HCT116 (cell line): ENCODE measurements around the gene KIAA0930. TPM values are rescaled to one million over a fixed set of nuclear protein-coding genes. Genes with fewer than 3 reads are reported as not detected.

ENCODE experiments used
- ATAC-seq: fragments of 200-7000 bp; cut with Tn5 transposase; 2 replicates; pipeline ENCODE4 v1.9.1; 2020; ENCODE audit warnings: mild to moderate bottlenecking, moderate library complexity
- BruUV-seq: library from RNA; stranded (reverse); fragments of 400-500 nt; replicated peaks from 2 replicates; lab custom pipeline; 2021; lab: Mats Ljungman, UMichigan
- CTCF ChIA-PET: fragments of 300-600 bp; sonication (Branson Sonifier 250); formaldehyde crosslinking; loops from one replicate; lab custom pipeline; 2021; ENCODE audit warnings: antibody characterized with exemption; lab: Charles Lee
- POLR2A ChIA-PET: fragments of 300-600, 350-600 bp; sonication (Branson Sonifier 250); formaldehyde crosslinking; loops from one replicate; lab custom pipeline; 2021; ENCODE audit warnings: antibody characterized with exemption; lab: Charles Lee
- RAD21 ChIA-PET, 2 experiments: fragments of 300-600 bp; sonication (Branson Sonifier 250); formaldehyde crosslinking; loops; one replicate each; lab custom pipeline; 2023; ENCODE audit warnings: low total read pairs in 2 of 2; ENCODE audit not compliant: uncharacterized antibody in 2 of 2, unreplicated experiment in 2 of 2, low non-redundant PET in 1 of 2; lab: Charles Lee
- DNase-seq: peaks from one replicate; pipeline ENCODE4 v3.0.0-alpha.2; 2010; ENCODE audit warnings: low read depth, low spot score
- H2AFZ ChIP-seq: fragments of 200-600 bp; shearing (Covaris generic), sonication (generic); 2 replicates; pipeline ENCODE4 v1.6.1; 2017; ENCODE audit warnings: low read depth, mixed run types, mixed read lengths, antibody characterized with exemption, low read length; ENCODE audit not compliant: poor library complexity, severe bottlenecking
- H3K27ac ChIP-seq: 2 replicates; pipeline ENCODE4 v1.5.1; 2012; ENCODE audit warnings: low read depth, low read length
- H3K27me3 ChIP-seq: fragments of 200-600 bp; sonication (generic); 2 replicates; pipeline ENCODE4 v1.6.1; 2016; ENCODE audit warnings: mixed run types, low read length, mixed read lengths; ENCODE audit not compliant: insufficient read depth
- H3K36me3 ChIP-seq, 2 experiments: fragments of 200-500 bp in 1 of 2; fragments of 200-600 bp in 1 of 2; sonication (Bioruptor generic) in 1 of 2; sonication (generic) in 1 of 2; 2 replicates each; pipeline versions ENCODE4 v1.5.1 to v1.6.1; 2014 to 2016; ENCODE audit warnings: low read length in 2 of 2, inconsistent platforms in 1 of 2, mixed read lengths in 1 of 2, mixed run types in 1 of 2; ENCODE audit not compliant: insufficient read depth in 2 of 2, control insufficient read depth in 1 of 2
- H3K4me1 ChIP-seq, 2 experiments: fragments of 200-600 bp in 1 of 2; sonication (generic) in 1 of 2; 2 replicates each; pipeline versions ENCODE4 v1.5.1 to v1.6.1; 2012 to 2017; ENCODE audit warnings: low read length in 2 of 2, inconsistent platforms in 1 of 2, mild to moderate bottlenecking in 1 of 2, mixed read lengths in 1 of 2, mixed run types in 1 of 2, moderate library complexity in 1 of 2; ENCODE audit not compliant: insufficient read depth in 2 of 2, control insufficient read depth in 1 of 2
- H3K4me2 ChIP-seq: fragments of 200-600 bp; sonication (generic); 2 replicates; pipeline ENCODE4 v1.6.1; 2017; ENCODE audit warnings: mixed run types, low read length, mixed read lengths
- H3K4me3 ChIP-seq, 2 experiments: fragments of 200-600 bp in 1 of 2; sonication (generic) in 1 of 2; replicated peaks in 1 of 2; 2 replicates each; pipeline ENCODE4 v1.5.1; 2011 to 2016; ENCODE audit warnings: low read length in 2 of 2, control low read depth in 1 of 2, low read depth in 1 of 2, mild to moderate bottlenecking in 1 of 2, mixed read lengths in 1 of 2, mixed run types in 1 of 2
- H3K79me2 ChIP-seq: fragments of 200-600 bp; sonication (generic); 2 replicates; pipeline ENCODE4 v1.6.1; 2017; ENCODE audit warnings: mild to moderate bottlenecking, mixed run types, low read length, moderate library complexity, mixed read lengths; ENCODE audit not compliant: insufficient read depth
- H3K9ac ChIP-seq: fragments of 200-600 bp; sonication (generic); 2 replicates; pipeline ENCODE4 v1.6.1; 2016; ENCODE audit warnings: low read length, mixed read lengths
- H3K9me2 ChIP-seq: fragments of 200-600 bp; sonication (generic), shearing (Covaris generic); 2 replicates; pipeline ENCODE4 v1.6.1; 2017; ENCODE audit warnings: mixed run types, mild to moderate bottlenecking, moderate library complexity; ENCODE audit not compliant: insufficient read depth
- H3K9me3 ChIP-seq, 2 experiments: fragments of 200-500 bp in 1 of 2; fragments of 200-600 bp in 1 of 2; sonication (Bioruptor generic) in 1 of 2; sonication (generic) in 1 of 2; 2 replicates each; pipeline ENCODE4 v1.6.1; 2014 to 2017; ENCODE audit warnings: low read length in 2 of 2, mixed read lengths in 2 of 2, inconsistent platforms in 1 of 2, low read depth in 1 of 2, mild to moderate bottlenecking in 1 of 2, mixed run types in 1 of 2, moderate library complexity in 1 of 2; ENCODE audit not compliant: control insufficient read depth in 1 of 2, insufficient read depth in 1 of 2
- H4K20me1 ChIP-seq: fragments of 200-600 bp; sonication (generic), shearing (Covaris generic); 2 replicates; pipeline ENCODE4 v1.6.1; 2017; ENCODE audit warnings: mixed run types, mild to moderate bottlenecking, moderate library complexity; ENCODE audit not compliant: insufficient read depth
- CBX3 ChIP-seq: IDR thresholded peaks from 2 replicates; pipeline ENCODE4 v1.6.1; 2012; ENCODE audit warnings: low read depth
- CEBPB ChIP-seq: IDR thresholded peaks from 2 replicates; pipeline ENCODE4 v1.6.1; 2012; ENCODE audit warnings: low read depth
- EGR1 ChIP-seq: IDR thresholded peaks from 2 replicates; pipeline ENCODE4 v1.6.1; 2012; ENCODE audit warnings: low read depth
- ELF1 ChIP-seq: IDR thresholded peaks from 2 replicates; pipeline ENCODE4 v1.6.1; 2012; ENCODE audit warnings: low read depth, borderline replicate concordance
- EZH2phosphoT487 ChIP-seq: fragments of 200-600 bp; IDR thresholded peaks from 2 replicates; pipeline ENCODE4 v1.6.1; 2018; ENCODE audit warnings: antibody characterized with exemption, borderline replicate concordance
- FOSL1 ChIP-seq: IDR thresholded peaks from 2 replicates; pipeline ENCODE4 v1.6.1; 2012; ENCODE audit warnings: low read depth
- JUND ChIP-seq: IDR thresholded peaks from 2 replicates; pipeline ENCODE4 v1.6.1; 2012
- POLR2AphosphoS5 ChIP-seq: IDR thresholded peaks from 2 replicates; pipeline ENCODE4 v1.6.1; 2011; ENCODE audit warnings: mild to moderate bottlenecking, low read depth, low read length, moderate library complexity
- RAD21 ChIP-seq: IDR thresholded peaks from 2 replicates; pipeline ENCODE4 v1.6.1; 2012; ENCODE audit warnings: low read depth, mild to moderate bottlenecking
- TCF7L2 ChIP-seq: IDR thresholded peaks from 2 replicates; pipeline ENCODE4 v1.7.0; 2011; ENCODE audit warnings: borderline replicate concordance, inconsistent platforms; ENCODE audit not compliant: insufficient read depth, insufficient read length; ENCODE audit errors: extremely low read depth
- YY1 ChIP-seq: IDR thresholded peaks from 2 replicates; pipeline ENCODE4 v1.6.1; 2011; ENCODE audit warnings: low read length, low read depth, moderate library complexity, mild to moderate bottlenecking; ENCODE audit not compliant: insufficient replicate concordance; ENCODE audit errors: extremely low read depth
- ZFX ChIP-seq: fragments of 450-650 bp; IDR thresholded peaks from 2 replicates; pipeline ENCODE4 v1.6.1; 2017
- ZNF274 ChIP-seq: fragments of 200-500 bp; sonication (Bioruptor generic); IDR thresholded peaks from 2 replicates; pipeline ENCODE4 v1.6.1; 2014; ENCODE audit warnings: mild to moderate bottlenecking, low read depth, low read length, inconsistent platforms
- intact Hi-C: fragments of 100-400 bp; cut with micrococcal nuclease; formaldehyde crosslinking; loops from 2 replicates; pipeline ENCODE4 v1.10.0; 2022
- total RNA-seq: library from RNA; stranded (reverse); gene quantifications from one replicate; pipeline ENCODE4 v1.2.1, GENCODE V29; 2021; ENCODE audit not compliant: unreplicated experiment
- TF ChIP-seq, protein P1 (sequence below): IDR thresholded peaks from 2 replicates; pipeline ENCODE4 v1.6.1; 2012
- TF ChIP-seq, protein P2 (sequence below): IDR thresholded peaks from 2 replicates; pipeline ENCODE4 v1.6.1; 2012
- TF ChIP-seq, protein P3 (sequence below), 3 experiments: fragments of 200-600 bp in 1 of 3; sonication (generic) in 1 of 3; IDR thresholded peaks in 2 of 3; conservative IDR thresholded peaks in 1 of 3; 2 replicates each; pipeline ENCODE4 v1.5.1; 2012 to 2017; ENCODE audit warnings: low read depth in 2 of 3, low read length in 2 of 3, antibody characterized with exemption in 1 of 3, borderline replicate concordance in 1 of 3, control low read depth in 1 of 3, mild to moderate bottlenecking in 1 of 3, mixed read lengths in 1 of 3, mixed run types in 1 of 3, moderate library complexity in 1 of 3; ENCODE audit not compliant: insufficient read depth in 1 of 3
- TF ChIP-seq, protein P4 (sequence below): IDR thresholded peaks from 2 replicates; pipeline ENCODE4 v1.6.1; 2012; ENCODE audit warnings: low read depth
- TF ChIP-seq, protein P5 (sequence below): IDR thresholded peaks from 2 replicates; pipeline ENCODE4 v1.6.1; 2011; ENCODE audit warnings: mild to moderate bottlenecking, low read length, moderate library complexity; ENCODE audit not compliant: insufficient replicate concordance; ENCODE audit errors: extremely low read depth

KIAA0930 gene
- total RNA-seq, 1 experiment from 2014 or later = 60.9 TPM

DNA sequence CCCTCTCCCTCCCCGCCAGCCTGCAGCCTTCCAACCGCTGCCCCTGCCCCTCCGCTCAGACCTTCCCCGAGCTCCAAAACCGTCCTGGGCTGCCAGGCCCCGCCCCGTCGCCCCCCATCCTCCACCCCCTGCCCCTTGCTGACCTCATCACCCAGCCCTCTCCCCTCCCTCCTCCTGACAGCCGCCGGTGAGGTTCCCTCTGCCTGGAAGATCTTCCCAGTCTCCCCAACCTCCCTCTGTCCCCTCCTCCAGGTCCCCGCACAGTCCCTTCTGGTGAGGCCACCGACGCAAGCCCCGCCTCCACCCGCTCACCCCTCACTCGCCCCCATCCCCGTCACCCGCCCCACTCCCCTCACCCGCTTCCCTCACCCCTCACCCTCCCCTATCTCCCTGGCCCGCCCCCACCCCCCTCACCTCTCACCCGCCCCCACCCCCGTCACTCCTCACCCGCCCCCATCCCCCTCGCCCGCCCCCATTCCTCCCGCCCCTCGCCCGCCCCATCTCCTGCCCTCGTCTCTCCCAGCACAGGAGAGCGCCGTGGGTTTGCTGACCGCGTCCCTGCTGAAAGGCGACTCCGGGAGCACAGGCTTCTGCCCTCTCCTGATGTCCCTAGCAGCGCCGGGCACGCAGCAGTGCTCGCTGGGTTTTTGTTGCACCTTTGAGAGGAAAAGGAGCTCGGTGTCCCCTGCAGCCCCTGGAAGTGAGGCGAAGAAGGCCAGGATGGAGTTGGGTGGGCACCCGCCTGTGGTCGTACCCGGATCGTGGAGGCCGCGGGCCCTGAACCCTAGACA lies 27.7 kb upstream of the KIAA0930 start:
- DNase-seq (no peak), ATAC-seq (peak; percentile 36)
- Histone ChIP-seq H3K4me3 (peak overlapping the region; percentile 55 to 72), H3K9me2 (no peaks in the 10 kb centered on the region), H3K4me1 (peaks cover 13 to 22% of the 10 kb centered on the region in 2 experiments), H3K9me3 (no peaks in the 10 kb centered on the region), H3K27me3 (no peaks in the 10 kb centered on the region), H3K27ac (no peak overlapping the region; the same call in 1 of the 2 replicates), H3K79me2 (no peaks in the 10 kb centered on the region), H3K9ac (peak overlapping the region; percentile 52), H4K20me1 (no peaks in the 10 kb centered on the region), H3K4me2 (peak overlapping the region; percentile 99), H3K36me3 (no peaks in the 10 kb centered on the region), H2AFZ (peak overlapping the region; percentile 100)
- BruUV-seq = no TSS peak
- RAD21 ChIA-PET = interaction anchor here in 1 of 2 experiments (0.7 kb wide), 1 partner anchor 166 kb away, joined by 8 read pairs; no protein-coding TSS in a partner anchor
- POLR2A ChIA-PET = no interaction called here
- intact Hi-C loops = no loop called here
- CTCF ChIA-PET = interaction anchor here (1.0 to 1.3 kb wide), 2 partner anchors 10 to 169 kb away, joined by 3 to 5 read pairs; no protein-coding TSS in a partner anchor
- TF ChIP-seq, protein P1, sequence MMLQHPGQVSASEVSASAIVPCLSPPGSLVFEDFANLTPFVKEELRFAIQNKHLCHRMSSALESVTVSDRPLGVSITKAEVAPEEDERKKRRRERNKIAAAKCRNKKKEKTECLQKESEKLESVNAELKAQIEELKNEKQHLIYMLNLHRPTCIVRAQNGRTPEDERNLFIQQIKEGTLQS = no peak
- TF ChIP-seq ZFX (no peak), EZH2phosphoT487 (no peak), JUND (no peak), YY1 (no peak), CBX3 (no peak), ZNF274 (no peak), ELF1 (no peak), RAD21 (no peak), TCF7L2 (no peak), FOSL1 (no peak), EGR1 (no peak), POLR2AphosphoS5 (no peak), CEBPB (no peak)
- TF ChIP-seq, protein P2, sequence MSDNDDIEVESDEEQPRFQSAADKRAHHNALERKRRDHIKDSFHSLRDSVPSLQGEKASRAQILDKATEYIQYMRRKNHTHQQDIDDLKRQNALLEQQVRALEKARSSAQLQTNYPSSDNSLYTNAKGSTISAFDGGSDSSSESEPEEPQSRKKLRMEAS = no peak
- TF ChIP-seq, protein P3, sequence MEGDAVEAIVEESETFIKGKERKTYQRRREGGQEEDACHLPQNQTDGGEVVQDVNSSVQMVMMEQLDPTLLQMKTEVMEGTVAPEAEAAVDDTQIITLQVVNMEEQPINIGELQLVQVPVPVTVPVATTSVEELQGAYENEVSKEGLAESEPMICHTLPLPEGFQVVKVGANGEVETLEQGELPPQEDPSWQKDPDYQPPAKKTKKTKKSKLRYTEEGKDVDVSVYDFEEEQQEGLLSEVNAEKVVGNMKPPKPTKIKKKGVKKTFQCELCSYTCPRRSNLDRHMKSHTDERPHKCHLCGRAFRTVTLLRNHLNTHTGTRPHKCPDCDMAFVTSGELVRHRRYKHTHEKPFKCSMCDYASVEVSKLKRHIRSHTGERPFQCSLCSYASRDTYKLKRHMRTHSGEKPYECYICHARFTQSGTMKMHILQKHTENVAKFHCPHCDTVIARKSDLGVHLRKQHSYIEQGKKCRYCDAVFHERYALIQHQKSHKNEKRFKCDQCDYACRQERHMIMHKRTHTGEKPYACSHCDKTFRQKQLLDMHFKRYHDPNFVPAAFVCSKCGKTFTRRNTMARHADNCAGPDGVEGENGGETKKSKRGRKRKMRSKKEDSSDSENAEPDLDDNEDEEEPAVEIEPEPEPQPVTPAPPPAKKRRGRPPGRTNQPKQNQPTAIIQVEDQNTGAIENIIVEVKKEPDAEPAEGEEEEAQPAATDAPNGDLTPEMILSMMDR (IDR thresholded peaks at IDR 0.05 in 2 of 3, conservative IDR thresholded peaks at IDR 0.05 in 1 of 3; ENCODE audit: borderline replicate concordance in 1 of 3, insufficient read depth in 1 of 3, low read depth in 2 of 3, low read length in 2 of 3) = no peak
- TF ChIP-seq, protein P4, sequence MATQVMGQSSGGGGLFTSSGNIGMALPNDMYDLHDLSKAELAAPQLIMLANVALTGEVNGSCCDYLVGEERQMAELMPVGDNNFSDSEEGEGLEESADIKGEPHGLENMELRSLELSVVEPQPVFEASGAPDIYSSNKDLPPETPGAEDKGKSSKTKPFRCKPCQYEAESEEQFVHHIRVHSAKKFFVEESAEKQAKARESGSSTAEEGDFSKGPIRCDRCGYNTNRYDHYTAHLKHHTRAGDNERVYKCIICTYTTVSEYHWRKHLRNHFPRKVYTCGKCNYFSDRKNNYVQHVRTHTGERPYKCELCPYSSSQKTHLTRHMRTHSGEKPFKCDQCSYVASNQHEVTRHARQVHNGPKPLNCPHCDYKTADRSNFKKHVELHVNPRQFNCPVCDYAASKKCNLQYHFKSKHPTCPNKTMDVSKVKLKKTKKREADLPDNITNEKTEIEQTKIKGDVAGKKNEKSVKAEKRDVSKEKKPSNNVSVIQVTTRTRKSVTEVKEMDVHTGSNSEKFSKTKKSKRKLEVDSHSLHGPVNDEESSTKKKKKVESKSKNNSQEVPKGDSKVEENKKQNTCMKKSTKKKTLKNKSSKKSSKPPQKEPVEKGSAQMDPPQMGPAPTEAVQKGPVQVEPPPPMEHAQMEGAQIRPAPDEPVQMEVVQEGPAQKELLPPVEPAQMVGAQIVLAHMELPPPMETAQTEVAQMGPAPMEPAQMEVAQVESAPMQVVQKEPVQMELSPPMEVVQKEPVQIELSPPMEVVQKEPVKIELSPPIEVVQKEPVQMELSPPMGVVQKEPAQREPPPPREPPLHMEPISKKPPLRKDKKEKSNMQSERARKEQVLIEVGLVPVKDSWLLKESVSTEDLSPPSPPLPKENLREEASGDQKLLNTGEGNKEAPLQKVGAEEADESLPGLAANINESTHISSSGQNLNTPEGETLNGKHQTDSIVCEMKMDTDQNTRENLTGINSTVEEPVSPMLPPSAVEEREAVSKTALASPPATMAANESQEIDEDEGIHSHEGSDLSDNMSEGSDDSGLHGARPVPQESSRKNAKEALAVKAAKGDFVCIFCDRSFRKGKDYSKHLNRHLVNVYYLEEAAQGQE = no peak
- TF ChIP-seq, protein P5, sequence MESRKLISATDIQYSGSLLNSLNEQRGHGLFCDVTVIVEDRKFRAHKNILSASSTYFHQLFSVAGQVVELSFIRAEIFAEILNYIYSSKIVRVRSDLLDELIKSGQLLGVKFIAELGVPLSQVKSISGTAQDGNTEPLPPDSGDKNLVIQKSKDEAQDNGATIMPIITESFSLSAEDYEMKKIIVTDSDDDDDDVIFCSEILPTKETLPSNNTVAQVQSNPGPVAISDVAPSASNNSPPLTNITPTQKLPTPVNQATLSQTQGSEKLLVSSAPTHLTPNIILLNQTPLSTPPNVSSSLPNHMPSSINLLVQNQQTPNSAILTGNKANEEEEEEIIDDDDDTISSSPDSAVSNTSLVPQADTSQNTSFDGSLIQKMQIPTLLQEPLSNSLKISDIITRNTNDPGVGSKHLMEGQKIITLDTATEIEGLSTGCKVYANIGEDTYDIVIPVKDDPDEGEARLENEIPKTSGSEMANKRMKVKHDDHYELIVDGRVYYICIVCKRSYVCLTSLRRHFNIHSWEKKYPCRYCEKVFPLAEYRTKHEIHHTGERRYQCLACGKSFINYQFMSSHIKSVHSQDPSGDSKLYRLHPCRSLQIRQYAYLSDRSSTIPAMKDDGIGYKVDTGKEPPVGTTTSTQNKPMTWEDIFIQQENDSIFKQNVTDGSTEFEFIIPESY = no peak
